ENCODE data around the gene SMCO1.

The SMCO1 gene

DNA sequence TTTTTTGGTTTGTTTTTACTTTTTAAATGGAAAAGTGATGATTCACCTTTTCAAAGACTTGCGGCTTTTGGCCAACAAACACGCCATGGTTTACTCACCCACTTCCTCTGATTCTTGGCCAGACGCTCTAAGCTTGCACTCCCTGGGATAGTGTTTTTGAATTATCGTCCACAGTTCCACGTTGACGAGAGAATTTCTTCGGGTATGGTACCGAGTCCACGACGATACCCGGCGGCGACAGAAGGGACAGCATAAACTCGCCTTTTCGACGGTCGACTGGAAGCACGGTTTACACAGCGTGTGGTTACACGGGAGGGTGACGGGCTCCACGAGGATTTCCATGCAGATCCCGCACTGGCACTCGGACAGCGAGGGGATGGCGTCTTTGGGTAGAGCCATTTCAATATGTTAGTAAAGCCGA, 12.4 kb downstream of the SMCO1 start:
- H3K9ac ChIP-seq (ENCODE audit: low read length): peak overlapping the region; percentile 80
- no peaks in the 10 kb centered on the region for H3K27me3 ChIP-seq (ENCODE audit: control insufficient read depth, insufficient read depth, low read length)
- H3K4me1 ChIP-seq (ENCODE audit: control insufficient read depth, insufficient read depth, low read length): peaks cover 13% of the 10 kb centered on the region
- H3K9me3 ChIP-seq (ENCODE audit: control insufficient read depth, low read length): no peaks in the 10 kb centered on the region
- H3K4me3 ChIP-seq (ENCODE audit: low read length): peak overlapping the region; percentile 78
- H3K36me3 ChIP-seq (ENCODE audit: control insufficient read depth, insufficient read depth, low read length): no peaks in the 10 kb centered on the region

- H3K9ac ChIP-seq (ENCODE audit: low read length): peak overlapping the region; percentile 31
Measured at GRCh38 chr3:196501316-196502044, 13.7 kb downstream of the SMCO1 start.

DNA sequence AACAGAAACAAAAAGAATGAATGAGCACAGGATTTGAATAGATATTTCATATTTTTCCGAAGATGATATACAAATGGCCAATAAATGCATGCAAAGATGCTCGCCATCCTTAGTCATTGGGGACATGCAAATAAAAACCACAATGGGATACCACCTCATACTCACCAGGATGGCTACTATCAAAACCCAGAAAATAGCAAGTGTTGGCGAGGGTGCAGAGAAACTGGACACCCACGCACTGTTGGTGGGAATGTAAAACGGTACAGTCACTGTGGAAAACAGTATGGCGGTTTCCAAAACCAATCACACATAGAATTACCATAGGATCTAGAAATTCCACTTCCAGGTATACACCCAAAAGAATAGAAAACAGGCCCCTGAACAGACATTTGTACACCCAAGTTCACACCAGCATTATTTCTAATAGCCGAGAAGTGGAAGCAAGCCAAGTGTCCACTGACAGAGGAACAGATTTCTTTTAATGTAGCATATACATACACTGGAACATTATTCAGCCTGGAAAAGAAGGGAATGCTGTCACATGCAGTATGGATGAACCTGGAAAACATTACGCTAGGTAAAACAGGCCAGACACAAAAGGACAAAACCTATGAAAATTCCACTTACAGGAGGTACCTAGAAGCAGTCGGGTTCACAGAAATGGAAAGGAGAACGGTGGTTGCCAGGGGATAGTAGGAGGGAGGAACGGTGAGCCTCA, 15.2 kb downstream of the SMCO1 start:
- Histone ChIP-seq H3K9me3 (ENCODE audit: control insufficient read depth, low read length) (no peaks in the 10 kb centered on the region), H3K27me3 (ENCODE audit: control insufficient read depth, insufficient read depth, low read length) (no peaks in the 10 kb centered on the region), H3K4me3 (ENCODE audit: low read length) (no peak overlapping the region), H3K36me3 (ENCODE audit: control insufficient read depth, insufficient read depth, low read length) (no peaks in the 10 kb centered on the region), H3K4me1 (ENCODE audit: control insufficient read depth, insufficient read depth, low read length) (peaks cover 13% of the 10 kb centered on the region), H3K9ac (ENCODE audit: low read length) (peak overlapping the region; percentile 31)

More at GRCh38 chr3:196501316-196502044, 13.7 kb downstream of the SMCO1 start:
- no peaks in the 10 kb centered on the region for H3K36me3 ChIP-seq (ENCODE audit: control insufficient read depth, insufficient read depth, low read length)
- no peaks in the 10 kb centered on the region for H3K27me3 ChIP-seq (ENCODE audit: control insufficient read depth, insufficient read depth, low read length)
- no peaks in the 10 kb centered on the region for H3K9me3 ChIP-seq (ENCODE audit: control insufficient read depth, low read length)
- peak overlapping the region; percentile 78 for H3K4me3 ChIP-seq (ENCODE audit: low read length)
- H3K4me1 ChIP-seq (ENCODE audit: control insufficient read depth, insufficient read depth, low read length): peaks cover 13% of the 10 kb centered on the region

GRCh38 chr3:196499061-196499460, 16.1 kb downstream of the SMCO1 start:
- H3K4me1 ChIP-seq (ENCODE audit: control insufficient read depth, insufficient read depth, low read length): peaks cover 13% of the 10 kb centered on the region
- no peaks in the 10 kb centered on the region for H3K36me3 ChIP-seq (ENCODE audit: control insufficient read depth, insufficient read depth, low read length)
- H3K27me3 ChIP-seq (ENCODE audit: control insufficient read depth, insufficient read depth, low read length): no peaks in the 10 kb centered on the region
- no peak overlapping the region for H3K4me3 ChIP-seq (ENCODE audit: low read length)
- no peaks in the 10 kb centered on the region for H3K9me3 ChIP-seq (ENCODE audit: control insufficient read depth, low read length)
- no peak overlapping the region for H3K9ac ChIP-seq (ENCODE audit: low read length)

GRCh38 chr3:196498297-196498696, 16.8 kb downstream of the SMCO1 start:
- H3K36me3 ChIP-seq (ENCODE audit: control insufficient read depth, insufficient read depth, low read length): no peaks in the 10 kb centered on the region
- no peaks in the 10 kb centered on the region for H3K9me3 ChIP-seq (ENCODE audit: control insufficient read depth, low read length)
- H3K27me3 ChIP-seq (ENCODE audit: control insufficient read depth, insufficient read depth, low read length): no peaks in the 10 kb centered on the region
- H3K4me3 ChIP-seq (ENCODE audit: low read length): no peak overlapping the region
- peaks cover 13% of the 10 kb centered on the region for H3K4me1 ChIP-seq (ENCODE audit: control insufficient read depth, insufficient read depth, low read length)
- no peak overlapping the region for H3K9ac ChIP-seq (ENCODE audit: low read length)

GRCh38 chr3:196496183-196496582, 19.0 kb downstream of the SMCO1 start:
- Histone ChIP-seq H3K4me3 (ENCODE audit: low read length) (no peak overlapping the region), H3K4me1 (ENCODE audit: control insufficient read depth, insufficient read depth, low read length) (peaks cover 13% of the 10 kb centered on the region), H3K9ac (ENCODE audit: low read length) (no peak overlapping the region), H3K27me3 (ENCODE audit: control insufficient read depth, insufficient read depth, low read length) (no peaks in the 10 kb centered on the region), H3K36me3 (ENCODE audit: control insufficient read depth, insufficient read depth, low read length) (no peaks in the 10 kb centered on the region), H3K9me3 (ENCODE audit: control insufficient read depth, low read length) (no peaks in the 10 kb centered on the region)

- no peaks in the 10 kb centered on the region for H3K4me1 ChIP-seq (ENCODE audit: control insufficient read depth, insufficient read depth, low read length)
- H3K9ac ChIP-seq (ENCODE audit: low read length): no peak overlapping the region
- H3K27me3 ChIP-seq (ENCODE audit: control insufficient read depth, insufficient read depth, low read length): no peaks in the 10 kb centered on the region
- H3K36me3 ChIP-seq (ENCODE audit: control insufficient read depth, insufficient read depth, low read length): no peaks in the 10 kb centered on the region
- no peak overlapping the region for H3K4me3 ChIP-seq (ENCODE audit: low read length)
- no peaks in the 10 kb centered on the region for H3K9me3 ChIP-seq (ENCODE audit: control insufficient read depth, low read length)
Measured at GRCh38 chr3:196493292-196493691, 21.9 kb downstream of the SMCO1 start.

GRCh38 chr3:196492080-196492479, 23.1 kb downstream of the SMCO1 start:
- Histone ChIP-seq H3K4me1 (ENCODE audit: control insufficient read depth, insufficient read depth, low read length) (no peaks in the 10 kb centered on the region), H3K4me3 (ENCODE audit: low read length) (no peak overlapping the region), H3K36me3 (ENCODE audit: control insufficient read depth, insufficient read depth, low read length) (no peaks in the 10 kb centered on the region), H3K9me3 (ENCODE audit: control insufficient read depth, low read length) (no peaks in the 10 kb centered on the region), H3K27me3 (ENCODE audit: control insufficient read depth, insufficient read depth, low read length) (no peaks in the 10 kb centered on the region), H3K9ac (ENCODE audit: low read length) (no peak overlapping the region)

- Histone ChIP-seq H3K4me1 (ENCODE audit: control insufficient read depth, insufficient read depth, low read length) (no peaks in the 10 kb centered on the region), H3K4me3 (ENCODE audit: low read length) (no peak overlapping the region), H3K36me3 (ENCODE audit: control insufficient read depth, insufficient read depth, low read length) (no peaks in the 10 kb centered on the region), H3K9me3 (ENCODE audit: control insufficient read depth, low read length) (no peaks in the 10 kb centered on the region), H3K9ac (ENCODE audit: low read length) (no peak overlapping the region), H3K27me3 (ENCODE audit: control insufficient read depth, insufficient read depth, low read length) (no peaks in the 10 kb centered on the region)
Measured at GRCh38 chr3:196489747-196490146, 25.4 kb downstream of the SMCO1 start.

DNA sequence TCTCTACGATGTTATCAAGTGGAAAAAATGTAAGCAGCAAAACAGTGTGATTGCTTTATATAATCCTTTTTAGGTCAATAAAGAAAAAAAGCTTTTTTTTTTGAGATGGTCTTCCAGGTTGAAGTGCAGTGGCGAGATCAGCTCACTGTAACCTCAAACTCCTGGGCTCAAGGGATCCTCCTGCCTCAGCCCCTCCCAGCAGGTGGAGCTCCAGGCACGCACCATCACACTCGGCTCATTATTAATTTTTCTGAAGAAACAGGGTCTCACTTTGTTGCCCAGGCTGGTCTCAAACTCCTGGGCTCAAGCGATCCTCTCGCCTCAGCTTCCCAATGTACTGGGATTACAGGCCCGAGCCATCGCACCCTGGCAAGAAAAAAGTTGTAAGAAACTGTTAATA, 28.9 kb downstream of the SMCO1 start:
- Histone ChIP-seq H3K4me3 (ENCODE audit: low read length) (no peak overlapping the region), H3K4me1 (ENCODE audit: control insufficient read depth, insufficient read depth, low read length) (no peaks in the 10 kb centered on the region), H3K9me3 (ENCODE audit: control insufficient read depth, low read length) (no peaks in the 10 kb centered on the region), H3K9ac (ENCODE audit: low read length) (no peak overlapping the region), H3K27me3 (ENCODE audit: control insufficient read depth, insufficient read depth, low read length) (no peaks in the 10 kb centered on the region), H3K36me3 (ENCODE audit: control insufficient read depth, insufficient read depth, low read length) (no peaks in the 10 kb centered on the region)

DNA sequence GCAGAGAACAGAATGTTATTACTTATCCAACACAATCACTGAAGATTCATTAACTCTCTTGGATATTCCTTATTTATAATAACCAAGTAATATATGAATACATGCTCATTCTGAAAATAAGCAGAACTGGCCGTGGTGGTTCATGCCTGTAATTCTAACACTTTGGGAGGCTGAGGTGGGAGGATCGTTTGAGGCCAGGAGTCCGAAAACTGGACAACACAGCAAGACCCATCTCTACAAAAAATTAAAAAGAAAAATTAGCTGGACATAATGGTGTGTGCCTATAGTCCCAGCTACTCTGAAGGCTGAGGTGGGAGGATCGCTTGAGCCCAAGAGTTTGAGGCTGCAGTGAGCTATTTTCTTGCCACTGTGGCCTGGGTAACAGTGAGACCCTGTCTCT, 37.5 kb downstream of the SMCO1 start:
- H3K9me3 ChIP-seq (ENCODE audit: control insufficient read depth, low read length): no peaks in the 10 kb centered on the region
- no peak overlapping the region for H3K9ac ChIP-seq (ENCODE audit: low read length)
- no peaks in the 10 kb centered on the region for H3K27me3 ChIP-seq (ENCODE audit: control insufficient read depth, insufficient read depth, low read length)
- no peaks in the 10 kb centered on the region for H3K36me3 ChIP-seq (ENCODE audit: control insufficient read depth, insufficient read depth, low read length)
- H3K4me3 ChIP-seq (ENCODE audit: low read length): no peak overlapping the region
- H3K4me1 ChIP-seq (ENCODE audit: control insufficient read depth, insufficient read depth, low read length): no peaks in the 10 kb centered on the region

GRCh38 chr3:196472286-196472685, 42.9 kb downstream of the SMCO1 start:
- Histone ChIP-seq H3K9ac (ENCODE audit: low read length) (no peak overlapping the region), H3K9me3 (ENCODE audit: control insufficient read depth, low read length) (no peaks in the 10 kb centered on the region), H3K36me3 (ENCODE audit: control insufficient read depth, insufficient read depth, low read length) (no peaks in the 10 kb centered on the region), H3K4me3 (ENCODE audit: low read length) (no peak overlapping the region), H3K27me3 (ENCODE audit: control insufficient read depth, insufficient read depth, low read length) (no peaks in the 10 kb centered on the region), H3K4me1 (ENCODE audit: control insufficient read depth, insufficient read depth, low read length) (no peaks in the 10 kb centered on the region)

Measured in mucosa of stomach (tissue), 1 donor.